Measurements from ENCODE around the gene CTIF.

The CTIF gene

GRCh38 chr18:48753691-48754090 lies 214.9 kb downstream of the CTIF start:
- no peak for DNase-seq (ENCODE audit: low spot score)

- no peak for DNase-seq (ENCODE audit: low spot score)
These were observed 215.7 kb downstream of the CTIF start for GRCh38 chr18:48754559-48754958.

GRCh38 chr18:48754993-48755473 lies 216.2 kb downstream of the CTIF start:
- DNase-seq (ENCODE audit: low spot score), result no peak

GRCh38 chr18:48756511-48757226 lies 217.8 kb downstream of the CTIF start:
- DNase-seq (ENCODE audit: low spot score), result no peak

GRCh38 chr18:48757367-48757766 lies 218.5 kb downstream of the CTIF start:
- DNase-seq (ENCODE audit: low spot score), result no peak

GRCh38 chr18:48757906-48758305 lies 219.1 kb downstream of the CTIF start:
- no peak for DNase-seq (ENCODE audit: low spot score)

GRCh38 chr18:48761582-48761981 lies 222.8 kb downstream of the CTIF start:
- DNase-seq (ENCODE audit: low spot score), result no peak

GRCh38 chr18:48762022-48762421 lies 223.2 kb downstream of the CTIF start:
- DNase-seq (ENCODE audit: low spot score), result no peak

GRCh38 chr18:48762836-48763718 lies 224.2 kb downstream of the CTIF start:
- DNase-seq (ENCODE audit: low spot score), result no peak

- DNase-seq (ENCODE audit: low spot score), result no peak
These were observed 224.9 kb downstream of the CTIF start for GRCh38 chr18:48763719-48764100.

GRCh38 chr18:48765053-48765452 lies 226.2 kb downstream of the CTIF start:
- no peak for DNase-seq (ENCODE audit: low spot score)

GRCh38 chr18:48766026-48766425 lies 227.2 kb downstream of the CTIF start:
- no peak for DNase-seq (ENCODE audit: low spot score)

- DNase-seq (ENCODE audit: low spot score), result no peak
These were observed 227.7 kb downstream of the CTIF start for GRCh38 chr18:48766487-48766886.

- DNase-seq (ENCODE audit: low spot score), result no peak
These were observed 228.4 kb downstream of the CTIF start for GRCh38 chr18:48767090-48767690.

GRCh38 chr18:48769006-48769636 lies 230.3 kb downstream of the CTIF start:
- no peak for DNase-seq (ENCODE audit: low spot score)

GRCh38 chr18:48770243-48770642 lies 231.4 kb downstream of the CTIF start:
- no peak for DNase-seq (ENCODE audit: low spot score)

GRCh38 chr18:48771641-48772375 lies 233.0 kb downstream of the CTIF start:
- no peak for DNase-seq (ENCODE audit: low spot score)

GRCh38 chr18:48772457-48772856 lies 233.6 kb downstream of the CTIF start:
- no peak for DNase-seq (ENCODE audit: low spot score)

- DNase-seq (ENCODE audit: low spot score), result no peak
These were observed 235.0 kb downstream of the CTIF start for GRCh38 chr18:48773821-48774220.

GRCh38 chr18:48774941-48775340 lies 236.1 kb downstream of the CTIF start:
- no peak for DNase-seq (ENCODE audit: low spot score)

- no peak for DNase-seq (ENCODE audit: low spot score)
These were observed 236.7 kb downstream of the CTIF start for GRCh38 chr18:48775372-48776155.
